Measurements from ENCODE around the gene DHRS2. TPM values are rescaled to one million over a fixed set of nuclear protein-coding genes. Genes with fewer than 3 reads are reported as not detected.

The DHRS2 gene
- total RNA-seq, 4 donors from 2014 or later, result 0.24 TPM; not detected in 3

GRCh38 chr14:23644919-23645336, 8.8 kb downstream of the DHRS2 start:
- ATAC-seq (ENCODE audit: low FRiP score) (no peak), DNase-seq (ENCODE audit: low spot score) (no peak)
- TF ChIP-seq CTCF (IDR thresholded peaks at IDR 0.05), result no peak

- ATAC-seq (ENCODE audit: low FRiP score) (no peak), DNase-seq (ENCODE audit: low spot score) (no peak)
- no peak for TF ChIP-seq CTCF (IDR thresholded peaks at IDR 0.05)
Observed at GRCh38 chr14:23645504-23645811, 9.3 kb downstream of the DHRS2 start.

- TF ChIP-seq CTCF (IDR thresholded peaks at IDR 0.05), result no peak
- ATAC-seq (ENCODE audit: low FRiP score) (no peak), DNase-seq (ENCODE audit: low spot score) (no peak)
Observed at GRCh38 chr14:23645812-23646647, 9.9 kb downstream of the DHRS2 start.

GRCh38 chr14:23646648-23647549, 10.7 kb downstream of the DHRS2 start:
- no peak for TF ChIP-seq CTCF (IDR thresholded peaks at IDR 0.05)
- DNase-seq (ENCODE audit: low spot score) (no peak), ATAC-seq (ENCODE audit: low FRiP score) (no peak)

- no peak for TF ChIP-seq CTCF (IDR thresholded peaks at IDR 0.05)
- DNase-seq (ENCODE audit: low spot score) (no peak), ATAC-seq (ENCODE audit: low FRiP score) (no peak)
Observed at GRCh38 chr14:23647619-23648018, 11.5 kb downstream of the DHRS2 start.

GRCh38 chr14:23648764-23649460, 12.7 kb downstream of the DHRS2 start:
- no peak for TF ChIP-seq CTCF (IDR thresholded peaks at IDR 0.05)
- DNase-seq (ENCODE audit: low spot score) (no peak), ATAC-seq (ENCODE audit: low FRiP score) (no peak)

Measured in omental fat pad (tissue), 4 donors.